ENCODE results near the gene NDUFS8. TPM values are rescaled to one million over a fixed set of nuclear protein-coding genes. Genes with fewer than 3 reads are reported as not detected.
A peak's percentile ranks its signal among the peaks of the same experiment; 100 is the strongest.

Gene NDUFS8
- total and polyA plus RNA-seq, 2 of the 13 experiments (the other 11 are each of a cell fraction or from before 2014, with no cell fraction given): 96.7 to 158 TPM

DNA sequence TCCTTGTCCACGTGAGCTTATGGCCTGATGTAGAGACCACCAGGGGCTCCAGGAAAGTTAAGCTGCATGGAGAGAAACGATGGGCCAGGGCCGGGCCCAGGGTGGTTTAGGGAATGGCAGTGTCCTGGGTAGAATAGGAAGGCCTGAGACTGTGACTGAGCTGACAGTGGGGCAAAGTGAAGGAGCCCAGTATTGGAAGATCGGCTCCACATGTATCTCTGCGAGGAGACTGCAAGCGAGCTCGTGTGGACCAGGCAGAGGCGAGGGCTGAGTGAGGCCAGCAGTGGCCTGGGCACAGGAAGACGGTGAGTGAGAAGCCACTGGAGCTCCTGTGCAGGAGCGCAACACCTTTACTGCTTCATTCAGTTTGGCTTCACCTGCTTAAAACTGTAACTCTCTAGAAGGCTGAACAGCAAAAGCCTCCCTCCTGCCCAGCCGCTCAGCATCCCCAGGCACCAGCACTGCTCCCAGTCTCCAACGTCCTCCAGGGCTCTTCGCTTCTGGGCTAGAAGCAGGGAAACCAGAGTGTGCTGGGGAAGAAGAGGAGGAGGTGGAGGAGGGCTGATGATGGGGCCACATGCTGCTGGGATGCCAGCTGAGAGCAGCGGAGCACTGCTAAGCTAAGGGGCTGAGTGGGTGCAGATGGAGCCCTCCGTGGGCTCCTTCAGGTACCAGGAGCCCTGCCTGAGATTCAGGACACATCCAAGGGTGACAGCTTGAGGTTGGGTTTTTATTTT is 21.8 kb downstream of the NDUFS8 start (continued):
- TF ChIP-seq, protein P1, sequence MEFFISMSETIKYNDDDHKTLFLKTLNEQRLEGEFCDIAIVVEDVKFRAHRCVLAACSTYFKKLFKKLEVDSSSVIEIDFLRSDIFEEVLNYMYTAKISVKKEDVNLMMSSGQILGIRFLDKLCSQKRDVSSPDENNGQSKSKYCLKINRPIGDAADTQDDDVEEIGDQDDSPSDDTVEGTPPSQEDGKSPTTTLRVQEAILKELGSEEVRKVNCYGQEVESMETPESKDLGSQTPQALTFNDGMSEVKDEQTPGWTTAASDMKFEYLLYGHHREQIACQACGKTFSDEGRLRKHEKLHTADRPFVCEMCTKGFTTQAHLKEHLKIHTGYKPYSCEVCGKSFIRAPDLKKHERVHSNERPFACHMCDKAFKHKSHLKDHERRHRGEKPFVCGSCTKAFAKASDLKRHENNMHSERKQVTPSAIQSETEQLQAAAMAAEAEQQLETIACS (CRISPR knock-in tag; IDR thresholded peaks at IDR 0.05): no peak
- TF ChIP-seq ZNF567 (CRISPR knock-in tag; IDR thresholded peaks at IDR 0.05; ENCODE audit: borderline replicate concordance) (no peak), ZNF790 (CRISPR knock-in tag; IDR thresholded peaks at IDR 0.05; ENCODE audit: borderline replicate concordance) (no peak), STAT5B (CRISPR knock-in tag; IDR thresholded peaks at IDR 0.05) (no peak), SMC3 (IDR thresholded peaks at IDR 0.05; ENCODE audit: low read length) (no peak), SAP130 (CRISPR knock-in tag; IDR thresholded peaks at IDR 0.05; ENCODE audit: low read depth) (no peak), PCBP2 (optimal IDR thresholded peaks at IDR 0.05; ENCODE audit: low read depth, low read length, poor library complexity, severe bottlenecking) (no peak), ZNF230 (CRISPR knock-in tag; IDR thresholded peaks at IDR 0.05) (no peak), KDM2A (CRISPR knock-in tag; IDR thresholded peaks at IDR 0.05; ENCODE audit: borderline replicate concordance, low read depth) (peak; percentile 33; the same call in 1 of the 2 replicates), ZSCAN29 (CRISPR knock-in tag; conservative IDR thresholded peaks at IDR 0.05) (no peak), RAD51 (IDR thresholded peaks at IDR 0.05; ENCODE audit: borderline replicate concordance) (no peak), YY1 (IDR thresholded peaks at IDR 0.05; ENCODE audit: insufficient read depth, insufficient replicate concordance, low read depth, low read length) (no peak), GATA4 (IDR thresholded peaks at IDR 0.05; ENCODE audit: borderline replicate concordance, low read depth) (no peak), MATR3 (CRISPR knock-in tag; IDR thresholded peaks at IDR 0.05) (no peak), ZNF34 (CRISPR knock-in tag; IDR thresholded peaks at IDR 0.05; ENCODE audit: borderline replicate concordance) (no peak), HOXD1 (CRISPR knock-in tag; IDR thresholded peaks at IDR 0.05) (0 out of 2 replicates have a peak, but pooled peaks have one; percentile 26), SMYD3 (CRISPR knock-in tag; IDR thresholded peaks at IDR 0.05) (no peak), ZBTB1 (CRISPR knock-in tag; IDR thresholded peaks at IDR 0.05; ENCODE audit: borderline replicate concordance) (no peak), YEATS2 (CRISPR knock-in tag; IDR thresholded peaks at IDR 0.05; ENCODE audit: borderline replicate concordance) (no peak)
- TF ChIP-seq, protein P2, sequence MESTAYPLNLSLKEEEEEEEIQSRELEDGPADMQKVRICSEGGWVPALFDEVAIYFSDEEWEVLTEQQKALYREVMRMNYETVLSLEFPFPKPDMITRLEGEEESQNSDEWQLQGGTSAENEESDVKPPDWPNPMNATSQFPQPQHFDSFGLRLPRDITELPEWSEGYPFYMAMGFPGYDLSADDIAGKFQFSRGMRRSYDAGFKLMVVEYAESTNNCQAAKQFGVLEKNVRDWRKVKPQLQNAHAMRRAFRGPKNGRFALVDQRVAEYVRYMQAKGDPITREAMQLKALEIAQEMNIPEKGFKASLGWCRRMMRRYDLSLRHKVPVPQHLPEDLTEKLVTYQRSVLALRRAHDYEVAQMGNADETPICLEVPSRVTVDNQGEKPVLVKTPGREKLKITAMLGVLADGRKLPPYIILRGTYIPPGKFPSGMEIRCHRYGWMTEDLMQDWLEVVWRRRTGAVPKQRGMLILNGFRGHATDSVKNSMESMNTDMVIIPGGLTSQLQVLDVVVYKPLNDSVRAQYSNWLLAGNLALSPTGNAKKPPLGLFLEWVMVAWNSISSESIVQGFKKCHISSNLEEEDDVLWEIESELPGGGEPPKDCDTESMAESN (CRISPR knock-in tag; conservative IDR thresholded peaks at IDR 0.05): no peak
- TF ChIP-seq, protein P3, sequence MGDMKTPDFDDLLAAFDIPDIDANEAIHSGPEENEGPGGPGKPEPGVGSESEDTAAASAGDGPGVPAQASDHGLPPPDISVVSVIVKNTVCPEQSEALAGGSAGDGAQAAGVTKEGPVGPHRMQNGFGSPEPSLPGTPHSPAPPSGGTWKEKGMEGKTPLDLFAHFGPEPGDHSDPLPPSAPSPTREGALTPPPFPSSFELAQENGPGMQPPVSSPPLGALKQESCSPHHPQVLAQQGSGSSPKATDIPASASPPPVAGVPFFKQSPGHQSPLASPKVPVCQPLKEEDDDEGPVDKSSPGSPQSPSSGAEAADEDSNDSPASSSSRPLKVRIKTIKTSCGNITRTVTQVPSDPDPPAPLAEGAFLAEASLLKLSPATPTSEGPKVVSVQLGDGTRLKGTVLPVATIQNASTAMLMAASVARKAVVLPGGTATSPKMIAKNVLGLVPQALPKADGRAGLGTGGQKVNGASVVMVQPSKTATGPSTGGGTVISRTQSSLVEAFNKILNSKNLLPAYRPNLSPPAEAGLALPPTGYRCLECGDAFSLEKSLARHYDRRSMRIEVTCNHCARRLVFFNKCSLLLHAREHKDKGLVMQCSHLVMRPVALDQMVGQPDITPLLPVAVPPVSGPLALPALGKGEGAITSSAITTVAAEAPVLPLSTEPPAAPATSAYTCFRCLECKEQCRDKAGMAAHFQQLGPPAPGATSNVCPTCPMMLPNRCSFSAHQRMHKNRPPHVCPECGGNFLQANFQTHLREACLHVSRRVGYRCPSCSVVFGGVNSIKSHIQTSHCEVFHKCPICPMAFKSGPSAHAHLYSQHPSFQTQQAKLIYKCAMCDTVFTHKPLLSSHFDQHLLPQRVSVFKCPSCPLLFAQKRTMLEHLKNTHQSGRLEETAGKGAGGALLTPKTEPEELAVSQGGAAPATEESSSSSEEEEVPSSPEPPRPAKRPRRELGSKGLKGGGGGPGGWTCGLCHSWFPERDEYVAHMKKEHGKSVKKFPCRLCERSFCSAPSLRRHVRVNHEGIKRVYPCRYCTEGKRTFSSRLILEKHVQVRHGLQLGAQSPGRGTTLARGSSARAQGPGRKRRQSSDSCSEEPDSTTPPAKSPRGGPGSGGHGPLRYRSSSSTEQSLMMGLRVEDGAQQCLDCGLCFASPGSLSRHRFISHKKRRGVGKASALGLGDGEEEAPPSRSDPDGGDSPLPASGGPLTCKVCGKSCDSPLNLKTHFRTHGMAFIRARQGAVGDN (CRISPR knock-in tag; IDR thresholded peaks at IDR 0.05): peak; percentile 29; the same call in 1 of the 2 replicates
- TF ChIP-seq, protein P4, sequence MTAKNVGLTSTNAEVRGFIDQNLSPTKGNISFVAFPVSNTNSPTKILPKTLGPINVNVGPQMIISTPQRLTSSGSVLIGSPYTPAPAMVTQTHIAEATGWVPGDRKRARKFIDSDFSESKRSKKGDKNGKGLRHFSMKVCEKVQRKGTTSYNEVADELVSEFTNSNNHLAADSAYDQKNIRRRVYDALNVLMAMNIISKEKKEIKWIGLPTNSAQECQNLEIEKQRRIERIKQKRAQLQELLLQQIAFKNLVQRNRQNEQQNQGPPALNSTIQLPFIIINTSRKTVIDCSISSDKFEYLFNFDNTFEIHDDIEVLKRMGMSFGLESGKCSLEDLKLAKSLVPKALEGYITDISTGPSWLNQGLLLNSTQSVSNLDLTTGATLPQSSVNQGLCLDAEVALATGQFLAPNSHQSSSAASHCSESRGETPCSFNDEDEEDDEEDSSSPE (CRISPR knock-in tag; IDR thresholded peaks at IDR 0.05): no peak
